ENCODE data around the gene MBNL1. TPM values are rescaled to one million over a fixed set of nuclear protein-coding genes. Genes with fewer than 3 reads are reported as not detected.

The MBNL1 gene
- polyA plus RNA-seq, 1 donor (not counting 4 experiments of a cell fraction or from before 2014, with no cell fraction given): 58.3 TPM

DNA sequence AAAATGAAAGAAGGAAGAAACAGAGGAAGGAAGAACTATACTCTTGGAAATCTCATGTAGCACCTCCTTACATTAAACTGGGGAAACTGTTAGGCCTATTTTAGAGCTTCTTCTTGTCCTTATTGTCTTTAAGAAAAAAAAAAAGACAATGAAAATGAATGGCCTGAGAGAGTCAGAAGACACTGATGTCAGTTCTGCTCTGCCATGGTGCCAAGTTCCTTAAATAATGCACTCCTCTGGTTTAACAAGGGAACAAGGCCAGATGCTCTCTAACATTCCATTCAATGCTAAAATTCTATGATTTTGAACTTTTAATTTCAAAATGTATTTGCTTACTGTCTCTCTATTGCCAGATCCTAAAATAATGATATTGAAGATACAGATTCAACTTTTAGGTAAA is 4.4 kb upstream of the MBNL1 start:
- H3K4me1 ChIP-seq (ENCODE audit: control insufficient read depth, extremely low read depth, insufficient read depth, low read length): peaks cover 23% of the 10 kb centered on the region
- H3K9me1 ChIP-seq (ENCODE audit: control insufficient read depth, extremely low read depth, insufficient read depth, low read length): no peaks in the 10 kb centered on the region
- no peak overlapping the region for H3K9ac ChIP-seq (ENCODE audit: control insufficient read depth, extremely low read depth, insufficient read depth, low read length)
- no peak overlapping the region for H3K4me3 ChIP-seq (ENCODE audit: control insufficient read depth in 2 of 3, extremely low read depth in 1 of 3, insufficient read depth in 2 of 3, low read depth in 1 of 3, low read length in 3 of 3)
- H3K9me3 ChIP-seq (ENCODE audit: control insufficient read depth, low read depth, low read length): no peaks in the 10 kb centered on the region
- FAIRE-seq (no peak), DNase-seq (ENCODE audit: low read depth, low spot score) (no peak)
- H3K4me2 ChIP-seq (ENCODE audit: control insufficient read depth, extremely low read depth, insufficient read depth, low read depth, low read length): no peak overlapping the region
- no peak overlapping the region for H2AFZ ChIP-seq (ENCODE audit: control insufficient read depth, low read length)
- no peak overlapping the region for H3K27ac ChIP-seq (ENCODE audit: control insufficient read depth, insufficient read depth, low read length)
- peaks cover 3% of the 10 kb centered on the region for H3K79me2 ChIP-seq (ENCODE audit: control insufficient read depth, insufficient read depth, low read length)
- no peaks in the 10 kb centered on the region for H3K36me3 ChIP-seq (ENCODE audit: control insufficient read depth in 2 of 2, extremely low read depth in 1 of 2, insufficient read depth in 2 of 2, low read length in 2 of 2)
- dilution Hi-C loops (cut with MboI; ENCODE audit: extremely low pct_ligation_motif_present, low sequenced_read_pairs): no loop called here
- no peaks in the 10 kb centered on the region for H4K20me1 ChIP-seq (ENCODE audit: control insufficient read depth, extremely low read depth, insufficient read depth, low read length)
- TF ChIP-seq, protein P1, sequence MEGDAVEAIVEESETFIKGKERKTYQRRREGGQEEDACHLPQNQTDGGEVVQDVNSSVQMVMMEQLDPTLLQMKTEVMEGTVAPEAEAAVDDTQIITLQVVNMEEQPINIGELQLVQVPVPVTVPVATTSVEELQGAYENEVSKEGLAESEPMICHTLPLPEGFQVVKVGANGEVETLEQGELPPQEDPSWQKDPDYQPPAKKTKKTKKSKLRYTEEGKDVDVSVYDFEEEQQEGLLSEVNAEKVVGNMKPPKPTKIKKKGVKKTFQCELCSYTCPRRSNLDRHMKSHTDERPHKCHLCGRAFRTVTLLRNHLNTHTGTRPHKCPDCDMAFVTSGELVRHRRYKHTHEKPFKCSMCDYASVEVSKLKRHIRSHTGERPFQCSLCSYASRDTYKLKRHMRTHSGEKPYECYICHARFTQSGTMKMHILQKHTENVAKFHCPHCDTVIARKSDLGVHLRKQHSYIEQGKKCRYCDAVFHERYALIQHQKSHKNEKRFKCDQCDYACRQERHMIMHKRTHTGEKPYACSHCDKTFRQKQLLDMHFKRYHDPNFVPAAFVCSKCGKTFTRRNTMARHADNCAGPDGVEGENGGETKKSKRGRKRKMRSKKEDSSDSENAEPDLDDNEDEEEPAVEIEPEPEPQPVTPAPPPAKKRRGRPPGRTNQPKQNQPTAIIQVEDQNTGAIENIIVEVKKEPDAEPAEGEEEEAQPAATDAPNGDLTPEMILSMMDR (optimal IDR thresholded peaks at IDR 0.05 in 1 of 3, IDR thresholded peaks at IDR 0.05 in 1 of 3, conservative IDR thresholded peaks at IDR 0.05 in 1 of 3; ENCODE audit: extremely low read depth in 1 of 3, insufficient read depth in 2 of 3, low read length in 3 of 3): no peak
- no peak for TF ChIP-seq EZH2 (IDR thresholded peaks at IDR 0.05; ENCODE audit: low read length)
- no peaks in the 10 kb centered on the region for H3K27me3 ChIP-seq (ENCODE audit: control insufficient read depth, extremely low read depth, insufficient read depth, low read length)

DNA sequence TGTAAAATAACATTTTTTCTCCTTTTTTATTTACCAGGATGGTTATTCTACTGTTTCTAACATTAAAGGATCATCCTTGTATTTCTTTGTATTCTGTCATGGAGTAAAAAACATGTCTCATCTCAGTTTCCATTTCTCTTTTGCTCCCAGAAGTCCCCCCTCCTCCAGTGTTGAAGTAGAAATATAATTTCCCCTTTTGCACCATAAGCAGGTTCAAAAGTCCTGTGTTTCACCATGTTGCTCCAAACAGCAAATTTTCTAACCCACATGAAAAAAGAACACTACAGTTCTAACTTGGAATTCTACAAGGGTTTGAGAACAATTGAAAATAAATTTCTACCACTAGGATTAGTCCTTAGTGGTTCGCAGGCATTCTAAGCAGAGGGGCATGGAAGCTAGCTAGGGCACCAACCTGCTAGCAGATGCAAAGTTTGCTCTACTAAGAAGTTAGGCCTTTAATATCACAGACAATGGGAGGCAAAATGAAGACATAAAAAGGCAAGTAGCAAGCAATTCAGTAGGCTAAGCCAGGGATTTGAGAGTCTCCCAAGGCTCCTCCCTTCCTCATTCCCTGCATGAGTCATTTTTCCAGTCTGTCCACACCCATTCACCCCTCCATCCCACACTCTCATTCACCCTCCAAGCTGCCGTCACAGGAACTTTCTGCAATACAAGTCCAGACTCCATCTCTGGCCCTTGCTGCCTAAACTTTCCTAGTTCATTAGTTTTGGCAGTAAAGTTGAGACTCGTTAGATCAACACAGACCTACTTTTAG is 2.3 kb upstream of the MBNL1 start:
- no peaks in the 10 kb centered on the region for H3K9me3 ChIP-seq (ENCODE audit: control insufficient read depth, low read depth, low read length)
- FAIRE-seq (peak; percentile 93), DNase-seq (ENCODE audit: low read depth, low spot score) (peak; percentile 73)
- H3K36me3 ChIP-seq (ENCODE audit: control insufficient read depth in 2 of 2, extremely low read depth in 1 of 2, insufficient read depth in 2 of 2, low read length in 2 of 2): no peaks in the 10 kb centered on the region
- dilution Hi-C loops (cut with MboI; ENCODE audit: extremely low pct_ligation_motif_present, low sequenced_read_pairs): no loop called here
- H3K9me1 ChIP-seq (ENCODE audit: control insufficient read depth, extremely low read depth, insufficient read depth, low read length): no peaks in the 10 kb centered on the region
- H4K20me1 ChIP-seq (ENCODE audit: control insufficient read depth, extremely low read depth, insufficient read depth, low read length): no peaks in the 10 kb centered on the region
- peak overlapping the region; percentile 88 for H3K4me2 ChIP-seq (ENCODE audit: control insufficient read depth, extremely low read depth, insufficient read depth, low read depth, low read length)
- peak overlapping the region in 1 of 3 experiments; percentile 47 for H3K4me3 ChIP-seq (ENCODE audit: control insufficient read depth in 2 of 3, extremely low read depth in 1 of 3, insufficient read depth in 2 of 3, low read depth in 1 of 3, low read length in 3 of 3)
- H2AFZ ChIP-seq (ENCODE audit: control insufficient read depth, low read length): peak overlapping the region; percentile 85
- TF ChIP-seq EZH2 (IDR thresholded peaks at IDR 0.05; ENCODE audit: low read length): no peak
- TF ChIP-seq, protein P1 (optimal IDR thresholded peaks at IDR 0.05 in 1 of 3, IDR thresholded peaks at IDR 0.05 in 1 of 3, conservative IDR thresholded peaks at IDR 0.05 in 1 of 3; ENCODE audit: extremely low read depth in 1 of 3, insufficient read depth in 2 of 3, low read length in 3 of 3): no peak
- H3K27ac ChIP-seq (ENCODE audit: control insufficient read depth, insufficient read depth, low read length): peak overlapping the region; percentile 85
- peak overlapping the region; percentile 87 for H3K9ac ChIP-seq (ENCODE audit: control insufficient read depth, extremely low read depth, insufficient read depth, low read length)
- H3K79me2 ChIP-seq (ENCODE audit: control insufficient read depth, insufficient read depth, low read length): peaks cover 24% of the 10 kb centered on the region
- peaks cover 23% of the 10 kb centered on the region for H3K4me1 ChIP-seq (ENCODE audit: control insufficient read depth, extremely low read depth, insufficient read depth, low read length)
- no peaks in the 10 kb centered on the region for H3K27me3 ChIP-seq (ENCODE audit: control insufficient read depth, extremely low read depth, insufficient read depth, low read length)
